T47D (cell line): ENCODE measurements around the gene GTF2A1L.

Source experiments
- DNase-seq, 2 experiments: peaks; one replicate each; pipeline versions ENCODE4 v3.0.0 to v3.0.0-alpha.2; 2011 to 2012; ENCODE audit warnings: low read depth in 1 of 2, low spot score in 1 of 2
- JUND ChIP-seq: IDR thresholded peaks from 2 replicates; pipeline ENCODE4 v1.6.1; 2012; ENCODE audit warnings: low read depth
- in situ Hi-C: cut with HindIII; loops from 2 replicates; pipeline ENCODE4 v1.10.0; 2016; ENCODE audit warnings: low sequenced_read_pairs, low pct_unique_long_range_greater_than_20kb

The GTF2A1L gene

GRCh38 chr2:48624696-48625095 is 7.0 kb downstream of the GTF2A1L start:
- no peak for DNase-seq
- in situ Hi-C loops = no loop called here
- TF ChIP-seq JUND = no peak

GRCh38 chr2:48626047-48626446 is 8.4 kb downstream of the GTF2A1L start:
- TF ChIP-seq JUND = no peak
- in situ Hi-C loops = no loop called here
- no peak for DNase-seq

- in situ Hi-C loops = no loop called here
- TF ChIP-seq JUND = no peak
- no peak for DNase-seq
These were observed 15.5 kb downstream of the GTF2A1L start for GRCh38 chr2:48633143-48633542.

GRCh38 chr2:48635786-48636185 is 18.1 kb downstream of the GTF2A1L start:
- in situ Hi-C loops = no loop called here
- TF ChIP-seq JUND = no peak
- no peak for DNase-seq

- DNase-seq = no peak
- no peak for TF ChIP-seq JUND
- in situ Hi-C loops = no loop called here
These were observed 20.6 kb downstream of the GTF2A1L start for GRCh38 chr2:48638261-48638660.

- in situ Hi-C loops = no loop called here
- no peak for TF ChIP-seq JUND
- no peak for DNase-seq
These were observed 33.6 kb downstream of the GTF2A1L start for GRCh38 chr2:48651158-48651790.

GRCh38 chr2:48668992-48669391 is 51.3 kb downstream of the GTF2A1L start:
- TF ChIP-seq JUND = no peak
- no peak for DNase-seq
- in situ Hi-C loops = no loop called here

- no peak for DNase-seq
- TF ChIP-seq JUND = no peak
- in situ Hi-C loops = no loop called here
These were observed 55.9 kb downstream of the GTF2A1L start for GRCh38 chr2:48673581-48673980.

- no peak for TF ChIP-seq JUND
- in situ Hi-C loops = no loop called here
- no peak for DNase-seq
These were observed 57.3 kb downstream of the GTF2A1L start for GRCh38 chr2:48674933-48675332.

- no peak for TF ChIP-seq JUND
- DNase-seq = no peak
- in situ Hi-C loops = no loop called here
These were observed 59.8 kb downstream of the GTF2A1L start for GRCh38 chr2:48677450-48677849.

- in situ Hi-C loops = no loop called here
- no peak for DNase-seq
- no peak for TF ChIP-seq JUND
These were observed 67.5 kb downstream of the GTF2A1L start for GRCh38 chr2:48685126-48685525.

GRCh38 chr2:48691935-48692691 is 74.5 kb downstream of the GTF2A1L start:
- no peak for TF ChIP-seq JUND
- no peak for DNase-seq
- in situ Hi-C loops = no loop called here

- DNase-seq = no peak
- TF ChIP-seq JUND = no peak
- in situ Hi-C loops = no loop called here
These were observed 75.4 kb downstream of the GTF2A1L start for GRCh38 chr2:48693066-48693465.
